Measurements from ENCODE around the gene FRAS1.

The FRAS1 gene

GRCh38 chr4:78553043-78553396, 495.9 kb downstream of the FRAS1 start:
- Histone ChIP-seq H3K9ac (ENCODE audit: low read length) (no peak overlapping the region), H3K4me1 (ENCODE audit: control insufficient read depth, insufficient read depth, low read length) (peaks cover 12% of the 10 kb centered on the region), H3K4me3 (ENCODE audit: low read length) (no peak overlapping the region), H3K9me3 (ENCODE audit: control insufficient read depth, low read length) (no peaks in the 10 kb centered on the region), H3K36me3 (ENCODE audit: control insufficient read depth, insufficient read depth, low read length, severe bottlenecking) (no peaks in the 10 kb centered on the region), H3K27me3 (replicated peaks; ENCODE audit: control insufficient read depth, insufficient read depth, low read length) (no peaks in the 10 kb centered on the region)
- DNase-seq (ENCODE audit: low read depth): no peak

DNA sequence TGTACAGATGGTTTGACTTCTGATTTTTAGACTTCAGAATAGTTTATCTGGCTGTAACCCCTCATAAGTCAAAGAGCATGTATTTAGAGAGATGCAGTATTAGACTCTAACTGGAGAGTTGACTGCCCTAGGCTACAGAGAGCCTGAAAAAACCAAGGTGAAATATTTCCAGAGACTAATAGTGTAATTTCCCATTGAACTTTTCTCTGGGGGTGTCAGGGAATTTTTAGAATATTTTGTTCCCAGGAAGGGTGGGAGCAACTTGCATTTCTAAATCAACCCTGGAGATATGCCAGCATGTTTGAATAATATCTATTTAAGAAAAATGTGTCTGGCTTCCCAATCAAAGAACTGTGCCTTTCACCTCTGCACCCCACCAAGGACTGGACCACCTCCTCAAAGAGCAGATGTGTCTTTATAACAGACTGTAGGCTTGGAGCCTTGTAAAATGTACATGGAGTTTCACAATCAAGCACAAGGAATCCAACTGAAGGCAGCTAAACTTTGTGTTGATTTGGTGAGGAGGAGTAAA, 496.5 kb downstream of the FRAS1 start:
- Histone ChIP-seq H3K9ac (ENCODE audit: low read length) (no peak overlapping the region), H3K27me3 (replicated peaks; ENCODE audit: control insufficient read depth, insufficient read depth, low read length) (no peaks in the 10 kb centered on the region), H3K9me3 (ENCODE audit: control insufficient read depth, low read length) (no peaks in the 10 kb centered on the region), H3K4me1 (ENCODE audit: control insufficient read depth, insufficient read depth, low read length) (peaks cover 12% of the 10 kb centered on the region), H3K36me3 (ENCODE audit: control insufficient read depth, insufficient read depth, low read length, severe bottlenecking) (no peaks in the 10 kb centered on the region), H3K4me3 (ENCODE audit: low read length) (no peak overlapping the region)
- DNase-seq (ENCODE audit: low read depth): no peak

- no peaks in the 10 kb centered on the region for H3K9me3 ChIP-seq (ENCODE audit: control insufficient read depth, low read length)
- H3K36me3 ChIP-seq (ENCODE audit: control insufficient read depth, insufficient read depth, low read length, severe bottlenecking): no peaks in the 10 kb centered on the region
- H3K4me3 ChIP-seq (ENCODE audit: low read length): no peak overlapping the region
- H3K9ac ChIP-seq (ENCODE audit: low read length): no peak overlapping the region
- no peaks in the 10 kb centered on the region for H3K27me3 ChIP-seq (replicated peaks; ENCODE audit: control insufficient read depth, insufficient read depth, low read length)
- H3K4me1 ChIP-seq (ENCODE audit: control insufficient read depth, insufficient read depth, low read length): peaks cover 24% of the 10 kb centered on the region
- DNase-seq (ENCODE audit: low read depth): no peak
These were observed 499.5 kb downstream of the FRAS1 start for GRCh38 chr4:78556665-78557064.

DNA sequence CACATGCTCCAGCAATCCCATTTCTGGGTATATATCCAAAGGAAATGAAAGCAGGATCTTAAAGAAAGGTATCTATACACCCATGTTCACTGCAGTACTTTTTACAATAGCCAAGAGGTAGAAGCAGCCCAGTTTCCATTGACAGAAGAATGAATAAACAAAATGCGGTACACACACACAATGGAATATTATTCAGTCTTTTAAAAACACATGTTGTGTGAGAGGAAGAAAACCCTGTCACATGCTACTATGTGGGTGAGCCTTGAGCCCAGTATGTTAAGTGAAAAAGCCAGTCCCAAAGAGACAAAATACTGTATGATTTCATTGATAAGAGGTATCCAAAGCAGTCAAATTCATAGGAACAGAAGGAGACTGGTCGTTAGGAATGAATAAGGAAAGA, 500.7 kb downstream of the FRAS1 start:
- Histone ChIP-seq H3K4me3 (ENCODE audit: low read length) (no peak overlapping the region), H3K36me3 (ENCODE audit: control insufficient read depth, insufficient read depth, low read length, severe bottlenecking) (no peaks in the 10 kb centered on the region), H3K27me3 (replicated peaks; ENCODE audit: control insufficient read depth, insufficient read depth, low read length) (no peaks in the 10 kb centered on the region), H3K4me1 (ENCODE audit: control insufficient read depth, insufficient read depth, low read length) (peaks cover 31% of the 10 kb centered on the region), H3K9me3 (ENCODE audit: control insufficient read depth, low read length) (no peaks in the 10 kb centered on the region), H3K9ac (ENCODE audit: low read length) (no peak overlapping the region)
- no peak for DNase-seq (ENCODE audit: low read depth)

GRCh38 chr4:78558410-78558809, 501.3 kb downstream of the FRAS1 start:
- Histone ChIP-seq H3K27me3 (replicated peaks; ENCODE audit: control insufficient read depth, insufficient read depth, low read length) (no peaks in the 10 kb centered on the region), H3K36me3 (ENCODE audit: control insufficient read depth, insufficient read depth, low read length, severe bottlenecking) (no peaks in the 10 kb centered on the region), H3K4me3 (ENCODE audit: low read length) (no peak overlapping the region), H3K9me3 (ENCODE audit: control insufficient read depth, low read length) (no peaks in the 10 kb centered on the region), H3K9ac (ENCODE audit: low read length) (no peak overlapping the region), H3K4me1 (ENCODE audit: control insufficient read depth, insufficient read depth, low read length) (peaks cover 29% of the 10 kb centered on the region)
- no peak for DNase-seq (ENCODE audit: low read depth)

DNA sequence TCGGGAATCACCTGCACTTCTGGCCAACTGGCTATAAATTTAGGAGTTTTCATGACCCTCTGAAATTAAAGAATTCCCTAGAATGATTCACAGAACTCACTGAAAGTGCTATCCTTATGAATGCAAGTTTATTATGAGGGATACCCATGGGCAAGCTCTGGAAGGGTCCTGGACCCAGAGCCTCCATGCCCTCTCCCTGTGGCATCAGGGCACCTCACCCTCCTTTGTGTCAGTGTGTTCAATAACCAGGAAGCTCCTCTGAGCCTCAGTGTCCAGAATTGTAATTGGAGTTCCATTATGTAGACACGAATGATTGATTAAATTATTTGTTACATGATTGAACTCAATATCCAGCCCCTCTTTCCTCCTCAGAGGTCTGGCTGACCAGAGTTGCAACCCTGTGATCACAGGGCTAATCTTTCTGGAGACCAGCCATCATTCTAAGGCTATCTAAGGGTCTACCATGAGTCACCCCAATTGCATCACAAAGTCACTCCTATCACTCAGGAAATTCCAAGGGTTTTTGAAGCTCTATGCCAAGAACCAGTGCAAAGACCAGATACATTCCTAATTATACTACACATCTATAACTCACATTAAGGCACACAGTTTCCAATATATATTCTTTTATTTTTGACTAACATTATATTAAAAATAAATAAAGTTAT, 503.3 kb downstream of the FRAS1 start:
- Histone ChIP-seq H3K4me3 (ENCODE audit: low read length) (no peak overlapping the region), H3K9ac (ENCODE audit: low read length) (no peak overlapping the region), H3K36me3 (ENCODE audit: control insufficient read depth, insufficient read depth, low read length, severe bottlenecking) (no peaks in the 10 kb centered on the region), H3K9me3 (ENCODE audit: control insufficient read depth, low read length) (no peaks in the 10 kb centered on the region), H3K27me3 (replicated peaks; ENCODE audit: control insufficient read depth, insufficient read depth, low read length) (no peaks in the 10 kb centered on the region), H3K4me1 (ENCODE audit: control insufficient read depth, insufficient read depth, low read length) (peaks cover 24% of the 10 kb centered on the region)
- DNase-seq (ENCODE audit: low read depth): peak; percentile 69

DNA sequence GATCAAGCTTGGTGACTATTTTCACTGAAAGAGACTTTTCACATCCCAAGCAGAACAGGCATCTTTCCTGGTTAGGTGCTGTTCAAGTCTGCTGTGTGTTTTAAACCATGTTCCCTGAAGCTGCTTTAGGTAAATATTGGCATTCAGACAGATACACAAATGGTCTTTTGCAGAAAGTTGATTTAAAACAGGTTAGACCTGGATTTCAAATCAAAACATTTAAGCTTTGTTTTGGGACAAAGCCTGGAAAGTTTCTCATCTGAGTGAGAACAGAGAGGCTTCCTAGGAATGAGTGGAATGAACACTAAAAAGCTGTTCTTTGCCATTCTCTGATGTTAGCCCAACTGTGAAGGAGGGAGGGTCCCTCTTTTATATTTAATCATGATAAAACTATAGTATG, 504.6 kb downstream of the FRAS1 start:
- no peaks in the 10 kb centered on the region for H3K36me3 ChIP-seq (ENCODE audit: control insufficient read depth, insufficient read depth, low read length, severe bottlenecking)
- no peak overlapping the region for H3K4me3 ChIP-seq (ENCODE audit: low read length)
- H3K9me3 ChIP-seq (ENCODE audit: control insufficient read depth, low read length): no peaks in the 10 kb centered on the region
- H3K27me3 ChIP-seq (replicated peaks; ENCODE audit: control insufficient read depth, insufficient read depth, low read length): no peaks in the 10 kb centered on the region
- DNase-seq (ENCODE audit: low read depth): peak; percentile 65
- peaks cover 28% of the 10 kb centered on the region for H3K4me1 ChIP-seq (ENCODE audit: control insufficient read depth, insufficient read depth, low read length)
- H3K9ac ChIP-seq (ENCODE audit: low read length): no peak overlapping the region

- Histone ChIP-seq H3K4me3 (ENCODE audit: low read length) (no peak overlapping the region), H3K4me1 (ENCODE audit: control insufficient read depth, insufficient read depth, low read length) (peaks cover 28% of the 10 kb centered on the region), H3K9me3 (ENCODE audit: control insufficient read depth, low read length) (no peaks in the 10 kb centered on the region), H3K27me3 (replicated peaks; ENCODE audit: control insufficient read depth, insufficient read depth, low read length) (no peaks in the 10 kb centered on the region), H3K9ac (ENCODE audit: low read length) (no peak overlapping the region), H3K36me3 (ENCODE audit: control insufficient read depth, insufficient read depth, low read length, severe bottlenecking) (no peaks in the 10 kb centered on the region)
- DNase-seq (ENCODE audit: low read depth): no peak
These were observed 505.6 kb downstream of the FRAS1 start for GRCh38 chr4:78562687-78563086.

GRCh38 chr4:78565971-78566372, 508.8 kb downstream of the FRAS1 start:
- Histone ChIP-seq H3K4me1 (ENCODE audit: control insufficient read depth, insufficient read depth, low read length) (peaks cover 33% of the 10 kb centered on the region), H3K36me3 (ENCODE audit: control insufficient read depth, insufficient read depth, low read length, severe bottlenecking) (no peaks in the 10 kb centered on the region), H3K9me3 (ENCODE audit: control insufficient read depth, low read length) (no peaks in the 10 kb centered on the region), H3K4me3 (ENCODE audit: low read length) (no peak overlapping the region), H3K9ac (ENCODE audit: low read length) (no peak overlapping the region), H3K27me3 (replicated peaks; ENCODE audit: control insufficient read depth, insufficient read depth, low read length) (no peaks in the 10 kb centered on the region)
- DNase-seq (ENCODE audit: low read depth): peak; percentile 85

- H3K4me1 ChIP-seq (ENCODE audit: control insufficient read depth, insufficient read depth, low read length): peaks cover 23% of the 10 kb centered on the region
- H3K9ac ChIP-seq (ENCODE audit: low read length): no peak overlapping the region
- no peaks in the 10 kb centered on the region for H3K27me3 ChIP-seq (replicated peaks; ENCODE audit: control insufficient read depth, insufficient read depth, low read length)
- H3K4me3 ChIP-seq (ENCODE audit: low read length): no peak overlapping the region
- H3K9me3 ChIP-seq (ENCODE audit: control insufficient read depth, low read length): no peaks in the 10 kb centered on the region
- no peak for DNase-seq (ENCODE audit: low read depth)
- H3K36me3 ChIP-seq (ENCODE audit: control insufficient read depth, insufficient read depth, low read length, severe bottlenecking): no peaks in the 10 kb centered on the region
These were observed 509.8 kb downstream of the FRAS1 start for GRCh38 chr4:78566834-78567499.

GRCh38 chr4:78567500-78568060, 510.5 kb downstream of the FRAS1 start:
- H3K9me3 ChIP-seq (ENCODE audit: control insufficient read depth, low read length): no peaks in the 10 kb centered on the region
- H3K4me1 ChIP-seq (ENCODE audit: control insufficient read depth, insufficient read depth, low read length): peaks cover 19% of the 10 kb centered on the region
- H3K36me3 ChIP-seq (ENCODE audit: control insufficient read depth, insufficient read depth, low read length, severe bottlenecking): no peaks in the 10 kb centered on the region
- H3K27me3 ChIP-seq (replicated peaks; ENCODE audit: control insufficient read depth, insufficient read depth, low read length): no peaks in the 10 kb centered on the region
- DNase-seq (ENCODE audit: low read depth): no peak
- H3K9ac ChIP-seq (ENCODE audit: low read length): no peak overlapping the region
- no peak overlapping the region for H3K4me3 ChIP-seq (ENCODE audit: low read length)

Measured in adipocyte (in vitro differentiated cells).